GM23338 (cell line): ENCODE results near the gene SMOC2. TPM values are rescaled to one million over a fixed set of nuclear protein-coding genes. Genes with fewer than 3 reads are reported as not detected.

ENCODE experiments used
- CREB1 ChIP-seq: fragments of 250-450 bp; sonication (Bioruptor Pico); IDR thresholded peaks from 2 replicates; pipeline ENCODE4 v1.5.0; 2020; ENCODE audit warnings: low read depth, mild to moderate bottlenecking, moderate library complexity
- EZH2 ChIP-seq: fragments of 200-600 bp; sonication (generic); IDR thresholded peaks from one replicate; pipeline ENCODE4 v1.8.0; 2017; ENCODE audit warnings: antibody characterized with exemption, mild to moderate bottlenecking, low read depth; ENCODE audit not compliant: unreplicated experiment
- POLR2AphosphoS5 ChIP-seq: IDR thresholded peaks from 2 replicates; pipeline ENCODE4 v1.6.1; 2016; ENCODE audit warnings: antibody characterized with exemption, low read depth
- REST ChIP-seq: IDR thresholded peaks from one replicate; pipeline ENCODE4 v1.6.1; 2018; ENCODE audit warnings: antibody characterized with exemption; ENCODE audit not compliant: unreplicated experiment
- ZNF114 ChIP-seq: fragments of 250-450 bp; sonication (Bioruptor Pico); IDR thresholded peaks from 2 replicates; pipeline ENCODE4 v1.5.0; 2020; ENCODE audit warnings: mild to moderate bottlenecking, moderate library complexity
- ZNF331 ChIP-seq: fragments of 250-450 bp; sonication (Bioruptor Pico); IDR thresholded peaks from 2 replicates; pipeline ENCODE4 v1.5.0; 2020; ENCODE audit warnings: low read depth, mild to moderate bottlenecking, moderate library complexity
- ZNF462 ChIP-seq: fragments of 250-450 bp; sonication (Bioruptor Pico); IDR thresholded peaks from 2 replicates; pipeline ENCODE4 v1.5.0; 2020; ENCODE audit warnings: mild to moderate bottlenecking, moderate library complexity
- polyA plus RNA-seq: library from polyadenylated mRNA; unstranded; fragments of >200 nt; fragmentation: Nextera tagmentation; extraction: Ambion mirVana; gene quantifications from 2 replicates; pipeline ENCODE4 v1.2.1, GENCODE V29; 2016
- total RNA-seq: library from RNA; depleted of rRNA; stranded (reverse); fragments of >200 nt; shearing (Covaris generic); gene quantifications from 2 replicates; pipeline ENCODE4 v1.2.3, GENCODE V29; 2014
- TF ChIP-seq, protein P1 (sequence below): IDR thresholded peaks from 2 replicates; pipeline ENCODE4 v1.6.1; 2016; ENCODE audit warnings: antibody characterized with exemption

SMOC2 gene
- total and polyA plus RNA-seq, 2 experiments from 2014 or later: 4.3 to 6.5 TPM

DNA sequence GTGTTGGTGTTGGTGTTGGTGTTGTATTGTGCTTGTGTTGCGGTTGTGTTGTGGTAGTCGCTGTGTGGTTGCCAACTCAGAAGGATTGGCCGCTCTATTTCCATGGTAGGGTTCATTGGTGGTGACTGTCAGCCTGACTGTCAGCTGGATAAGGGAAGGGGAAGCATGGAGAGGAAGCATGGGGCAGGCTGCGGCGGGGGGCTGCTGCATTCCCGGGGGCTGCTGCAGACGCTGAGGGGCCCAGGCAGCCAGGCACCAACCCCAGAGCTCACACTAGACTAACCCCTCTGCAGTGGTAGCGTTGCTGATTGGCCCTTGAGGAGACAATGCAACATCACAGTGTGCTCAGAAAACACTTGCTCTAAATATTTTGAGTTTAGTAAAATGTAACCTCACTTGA is 199.2 kb downstream of the SMOC2 start (continued):
- TF ChIP-seq ZNF462 (CRISPR knock-in tag) (no peak), EZH2 (no peak), POLR2AphosphoS5 (no peak), REST (no peak), ZNF114 (no peak), CREB1 (CRISPR knock-in tag) (no peak), ZNF331 (CRISPR knock-in tag) (no peak)
- TF ChIP-seq, protein P1, sequence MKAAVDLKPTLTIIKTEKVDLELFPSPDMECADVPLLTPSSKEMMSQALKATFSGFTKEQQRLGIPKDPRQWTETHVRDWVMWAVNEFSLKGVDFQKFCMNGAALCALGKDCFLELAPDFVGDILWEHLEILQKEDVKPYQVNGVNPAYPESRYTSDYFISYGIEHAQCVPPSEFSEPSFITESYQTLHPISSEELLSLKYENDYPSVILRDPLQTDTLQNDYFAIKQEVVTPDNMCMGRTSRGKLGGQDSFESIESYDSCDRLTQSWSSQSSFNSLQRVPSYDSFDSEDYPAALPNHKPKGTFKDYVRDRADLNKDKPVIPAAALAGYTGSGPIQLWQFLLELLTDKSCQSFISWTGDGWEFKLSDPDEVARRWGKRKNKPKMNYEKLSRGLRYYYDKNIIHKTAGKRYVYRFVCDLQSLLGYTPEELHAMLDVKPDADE: no peak
